MM.1S (cell line): ENCODE measurements around the gene GRIN1.

ENCODE experiments used
- CTCF ChIP-seq: fragments of 300-600 bp; sonication (generic); IDR thresholded peaks from 2 replicates; pipeline ENCODE4 v1.5.1; 2016; ENCODE audit warnings: antibody characterized with exemption, low read length, mixed read lengths
- EZH2phosphoT487 ChIP-seq: fragments of 300-600 bp; sonication (generic); IDR thresholded peaks from 2 replicates; pipeline ENCODE4 v1.6.1; 2018; ENCODE audit warnings: antibody characterized with exemption, low read length

DNA sequence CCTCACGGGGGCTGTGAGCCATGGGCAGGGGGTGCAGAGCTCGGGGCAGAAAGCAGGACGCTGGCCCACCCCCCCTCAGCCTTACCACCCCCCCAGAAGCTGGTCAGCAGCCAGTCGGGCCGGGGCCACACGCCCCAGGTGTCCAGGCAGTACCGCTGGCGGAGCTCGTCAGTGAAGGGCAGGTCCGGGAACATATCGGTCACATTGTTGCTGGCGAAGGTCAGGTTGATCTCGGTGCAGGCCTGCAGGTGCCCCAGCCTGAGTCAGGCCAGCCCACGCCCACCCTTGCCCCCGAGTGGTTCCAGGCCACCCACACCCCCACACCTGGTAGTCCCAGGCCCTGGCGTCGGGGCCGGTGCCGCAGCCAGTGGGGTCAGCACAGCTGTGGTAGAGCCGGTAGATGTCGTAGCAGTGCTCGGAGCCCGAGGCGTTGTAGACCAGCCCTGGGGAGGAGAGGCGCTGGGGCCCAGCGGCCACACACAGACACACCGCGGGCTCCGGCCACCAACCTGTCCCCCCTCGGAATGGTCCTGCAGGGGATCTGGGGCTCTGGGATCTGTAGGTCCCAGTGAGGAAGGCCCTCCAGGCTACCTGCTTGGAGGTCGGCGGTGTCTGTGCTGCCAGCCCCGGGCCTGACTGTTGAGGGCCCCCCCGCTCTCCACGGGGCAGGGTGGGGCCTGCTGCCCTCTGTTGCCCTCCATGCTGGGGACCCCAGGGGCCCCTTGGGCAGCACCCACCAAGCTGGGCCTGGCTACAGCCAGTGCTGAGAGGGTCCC, 27.0 kb upstream of the GRIN1 start:
- TF ChIP-seq CTCF = no peak
- TF ChIP-seq EZH2phosphoT487 = no peak
